ENCODE data around the gene AK9.

- TF ChIP-seq CTCF (IDR thresholded peaks at IDR 0.05) (no peak), POLR2A (IDR thresholded peaks at IDR 0.05) (no peak)
These were observed 244.9 kb downstream of the AK9 start for GRCh38 chr6:109446072-109446471.
